H1 (cell line): ENCODE data around the gene EIPR1. TPM values are rescaled to one million over a fixed set of nuclear protein-coding genes. Genes with fewer than 3 reads are reported as not detected.

Experiments
- CTCF ChIA-PET: fragments of 300-600 bp; sonication (Branson Sonifier 250); formaldehyde crosslinking; loops from one replicate; lab custom pipeline; 2021; ENCODE audit not compliant: partially characterized antibody; lab: Charles Lee
- POLR2A ChIA-PET: fragments of 300-600 bp; sonication (Branson Sonifier 250); formaldehyde crosslinking; loops from one replicate; lab custom pipeline; 2021; ENCODE audit warnings: inconsistent platforms; ENCODE audit not compliant: partially characterized antibody; lab: Charles Lee
- DNase-seq, 2 experiments: peaks; one replicate each; pipeline versions ENCODE4 v3.0.0 to v3.0.0-alpha.2; 2010 to 2022; ENCODE audit warnings: low spot score in 2 of 2, low read depth in 1 of 2, mixed read lengths in 1 of 2
- FAIRE-seq: peaks from 2 replicates; lab custom pipeline; 2011; peaks lifted over from hg19 to GRCh38; lab: Jason Lieb, UNC
- H2AFZ ChIP-seq: 2 replicates; pipeline ENCODE4 v1.8.1; 2012; ENCODE audit warnings: low read length, inconsistent platforms
- H2AK5ac ChIP-seq: 2 replicates; pipeline ENCODE4 v1.6.1; 2013; ENCODE audit warnings: low read depth, low read length
- H2BK120ac ChIP-seq: replicated peaks from 2 replicates; pipeline ENCODE3; 2013; ENCODE audit warnings: low read depth, low read length, inconsistent platforms
- H2BK12ac ChIP-seq: 2 replicates; pipeline ENCODE4 v1.6.1; 2013; ENCODE audit warnings: low read depth, low read length
- H2BK15ac ChIP-seq: 2 replicates; pipeline ENCODE4 v1.6.1; 2013; ENCODE audit warnings: low read length
- H2BK20ac ChIP-seq: 2 replicates; pipeline ENCODE4 v1.6.1; 2013; ENCODE audit warnings: low read length
- H2BK5ac ChIP-seq: 2 replicates; pipeline ENCODE4 v1.6.1; 2013; ENCODE audit warnings: low read depth, low read length
- H3K14ac ChIP-seq: 2 replicates; pipeline ENCODE4 v1.6.1; 2013; ENCODE audit warnings: inconsistent platforms; ENCODE audit not compliant: insufficient read length
- H3K18ac ChIP-seq: 2 replicates; pipeline ENCODE4 v1.6.1; 2013; ENCODE audit warnings: low read length; ENCODE audit errors: extremely low read depth
- H3K23ac ChIP-seq: 2 replicates; pipeline ENCODE4 v1.6.1; 2013; ENCODE audit warnings: inconsistent platforms; ENCODE audit not compliant: insufficient read length
- H3K23me2 ChIP-seq: 2 replicates; pipeline ENCODE4 v1.6.1; 2013; ENCODE audit warnings: low read depth, low read length
- H3K27ac ChIP-seq: 2 replicates; pipeline ENCODE4 v1.6.1; 2011; ENCODE audit warnings: low read depth, low read length, inconsistent platforms
- H3K27me3 ChIP-seq, 4 experiments: replicated peaks in 1 of 4; 1 replicate in 1 of 4; 2 replicates in 3 of 4; pipeline versions ENCODE4 v1.6.1 to v1.8.1; 2011 to 2013; ENCODE audit warnings: low read length in 3 of 4, mild to moderate bottlenecking in 3 of 4, inconsistent platforms in 2 of 4, mixed read lengths in 2 of 4, moderate library complexity in 1 of 4; ENCODE audit not compliant: control insufficient read depth in 3 of 4, insufficient read depth in 3 of 4; ENCODE audit errors: extremely low read depth in 1 of 4
- H3K36me3 ChIP-seq, 4 experiments: 2 replicates each; pipeline versions ENCODE4 v1.6.1 to v1.8.1; 2011 to 2013; ENCODE audit warnings: mild to moderate bottlenecking in 4 of 4, low read length in 3 of 4, moderate library complexity in 2 of 4, control low read depth in 1 of 4, inconsistent platforms in 1 of 4; ENCODE audit not compliant: insufficient read depth in 4 of 4, control insufficient read depth in 2 of 4
- H3K4ac ChIP-seq: replicated peaks from 2 replicates; pipeline ENCODE3; 2013; ENCODE audit warnings: low read length, low read depth, mixed read lengths, inconsistent platforms; ENCODE audit not compliant: insufficient read length
- H3K4me1 ChIP-seq, 4 experiments: replicated peaks in 1 of 4; 1 replicate in 1 of 4; 2 replicates in 3 of 4; pipeline versions ENCODE4 v1.6.1 to v1.8.1; 2011 to 2013; ENCODE audit warnings: low read length in 3 of 4, inconsistent platforms in 2 of 4, mixed read lengths in 1 of 4; ENCODE audit not compliant: insufficient read depth in 4 of 4, control insufficient read depth in 3 of 4
- H3K4me2 ChIP-seq, 2 experiments: 2 replicates each; pipeline versions ENCODE4 v1.6.1 to v1.8.1; 2011 to 2013; ENCODE audit warnings: low read depth in 2 of 2, low read length in 2 of 2, control low read depth in 1 of 2, inconsistent platforms in 1 of 2, mild to moderate bottlenecking in 1 of 2; ENCODE audit not compliant: insufficient read depth in 1 of 2
- H3K4me3 ChIP-seq, 4 experiments: fragments of 200-600, 300-600 bp in 1 of 4; sonication (generic), shearing (Covaris generic), sonication (Bioruptor Twin) in 1 of 4; 2 replicates each; pipeline versions ENCODE4 v1.5.1 to v1.8.1; 2011 to 2016; ENCODE audit warnings: low read length in 4 of 4, low read depth in 3 of 4, control low read depth in 2 of 4, inconsistent platforms in 2 of 4, mild to moderate bottlenecking in 2 of 4, mixed read lengths in 1 of 4, moderate library complexity in 1 of 4; ENCODE audit not compliant: insufficient read depth in 2 of 4; ENCODE audit errors: extremely low read depth in 1 of 4
- H3K56ac ChIP-seq: replicated peaks from 2 replicates; pipeline ENCODE3; 2013; ENCODE audit warnings: low read depth, mild to moderate bottlenecking, mixed read lengths, low read length, inconsistent platforms; ENCODE audit not compliant: insufficient read length
- H3K79me1 ChIP-seq: 2 replicates; pipeline ENCODE4 v1.6.1; 2013; ENCODE audit warnings: low read depth, low read length, control low read depth
- H3K79me2 ChIP-seq, 2 experiments: 2 replicates each; pipeline versions ENCODE4 v1.6.1 to v1.8.1; 2012 to 2013; ENCODE audit warnings: low read length in 2 of 2, mild to moderate bottlenecking in 2 of 2, inconsistent platforms in 1 of 2; ENCODE audit not compliant: insufficient read depth in 2 of 2, control insufficient read depth in 1 of 2
- H3K9ac ChIP-seq, 4 experiments: replicated peaks in 1 of 4; 1 replicate in 1 of 4; 2 replicates in 3 of 4; pipeline versions ENCODE4 v1.6.1 to v1.8.1; 2011 to 2013; ENCODE audit warnings: low read depth in 3 of 4, low read length in 3 of 4, control low read depth in 2 of 4, mild to moderate bottlenecking in 2 of 4, moderate library complexity in 2 of 4, inconsistent platforms in 1 of 4; ENCODE audit errors: extremely low read depth in 1 of 4
- H3K9me3 ChIP-seq, 2 experiments: 2 replicates each; pipeline versions ENCODE4 v1.6.1 to v1.8.1; 2012 to 2013; ENCODE audit warnings: mild to moderate bottlenecking in 2 of 2, moderate library complexity in 2 of 2, control low read depth in 1 of 2, inconsistent platforms in 1 of 2, low read depth in 1 of 2, low read length in 1 of 2, mixed read lengths in 1 of 2; ENCODE audit not compliant: insufficient read depth in 2 of 2
- H4K20me1 ChIP-seq, 2 experiments: replicated peaks in 1 of 2; 2 replicates each; pipeline versions ENCODE3 to v1.8.1; 2011 to 2013; ENCODE audit warnings: inconsistent platforms in 2 of 2, low read length in 2 of 2, mild to moderate bottlenecking in 1 of 2; ENCODE audit not compliant: insufficient read depth in 2 of 2, control insufficient read depth in 1 of 2
- H4K5ac ChIP-seq: 2 replicates; pipeline ENCODE4 v1.6.1; 2013; ENCODE audit warnings: low read length, low read depth, mixed read lengths, inconsistent platforms; ENCODE audit not compliant: insufficient read length
- H4K8ac ChIP-seq: 2 replicates; pipeline ENCODE4 v1.8.0; 2013; ENCODE audit warnings: mild to moderate bottlenecking, moderate library complexity, low read length, inconsistent platforms; ENCODE audit not compliant: insufficient read depth; ENCODE audit errors: extremely low read depth
- H4K91ac ChIP-seq: replicated peaks from 2 replicates; pipeline ENCODE3; 2013; ENCODE audit warnings: low read length, mixed read lengths, inconsistent platforms; ENCODE audit not compliant: insufficient read length
- CBX8 ChIP-seq: fragments of 300-800, 300-1000 bp; sonication (generic); IDR thresholded peaks from 2 replicates; pipeline ENCODE4 v1.7.1; 2016; ENCODE audit warnings: low read depth, low read length, borderline replicate concordance
- CREB1 ChIP-seq: IDR thresholded peaks from 2 replicates; pipeline ENCODE4 v1.6.1; 2012; ENCODE audit warnings: inconsistent platforms
- FOSL1 ChIP-seq: IDR thresholded peaks from 2 replicates; pipeline ENCODE4 v1.6.1; 2011; ENCODE audit warnings: mild to moderate bottlenecking, low read depth, low read length, moderate library complexity; ENCODE audit not compliant: insufficient read depth
- JUND ChIP-seq: IDR thresholded peaks from 2 replicates; pipeline ENCODE4 v1.6.1; 2011; ENCODE audit warnings: mild to moderate bottlenecking, improper control_type of control experiment, low read length
- PHF8 ChIP-seq: fragments of 200-600 bp; sonication (generic); conservative IDR thresholded peaks from 2 replicates; pipeline ENCODE4 v1.7.1; 2012; ENCODE audit warnings: low read depth, mild to moderate bottlenecking, inconsistent platforms, low read length, moderate library complexity
- RXRA ChIP-seq: IDR thresholded peaks from 2 replicates; pipeline ENCODE4 v1.6.1; 2011; ENCODE audit warnings: low read depth, mild to moderate bottlenecking, low read length, moderate library complexity; ENCODE audit not compliant: insufficient read depth
- SRF ChIP-seq: IDR thresholded peaks from 2 replicates; pipeline ENCODE4 v1.6.1; 2011; ENCODE audit warnings: mild to moderate bottlenecking, low read depth, low read length, moderate library complexity
- SUZ12 ChIP-seq: fragments of 200-600 bp; sonication (generic); IDR thresholded peaks from 2 replicates; pipeline ENCODE4 v1.6.1; 2012; ENCODE audit warnings: mild to moderate bottlenecking, inconsistent platforms, low read length, moderate library complexity, mixed read lengths
- TEAD4 ChIP-seq: IDR thresholded peaks from 2 replicates; pipeline ENCODE4 v1.6.1; 2012; ENCODE audit warnings: low read depth, low read length, inconsistent platforms, mixed read lengths
- WGBS, 2 experiments: shearing (Covaris generic) in 1 of 2; methylation state at CpG; one replicate each; pipeline versions ENCODE4 v1.1.6 to v1.1.7; 2013 to 2015; ENCODE audit warnings: low lambda C conversion rate in 2 of 2, mixed read lengths in 2 of 2, inconsistent platforms in 1 of 2, low coverage in 1 of 2, missing lambda C conversion rate in 1 of 2; ENCODE audit not compliant: insufficient replicate concordance in 2 of 2, insufficient coverage in 1 of 2, insufficient read length in 1 of 2; ENCODE audit errors: extremely low coverage in 1 of 2, missing lambda C conversion rate in 1 of 2; 5-methylcytosine and 5-hydroxymethylcytosine counted together
- polyA plus RNA-seq, 7 experiments: library from polyadenylated mRNA; depleted of rRNA in 3 of 7; stranded (reverse) in 5 of 7; unstranded in 2 of 7; fragments of >200 nt in 5 of 7; fragments of 200-250 nt in 2 of 7; gene quantifications; 1 replicate in 5 of 7; 2 replicates in 1 of 7; 4 replicates in 1 of 7; pipeline versions ENCODE4 v1.2.1 to v1.2.3, GENCODE V29; 2011 to 2013; ENCODE audit warnings: missing spikeins in 2 of 7, mixed read lengths in 2 of 7
- total RNA-seq: library from RNA; stranded (reverse); fragmentation: NEBNext Ultra II Directional; extraction: Animal tissue kit (Norgen Biotek cat#: 25700); gene quantifications from 2 replicates; pipeline ENCODE4 v1.2.1, GENCODE V29; 2021
- TF ChIP-seq, protein P1 (sequence below), 3 experiments: IDR thresholded peaks; 1 replicate in 2 of 3; 2 replicates in 1 of 3; pipeline versions ENCODE4 v1.5.1 to v1.6.1; 2011; ENCODE audit warnings: low read length in 3 of 3, mild to moderate bottlenecking in 3 of 3, inconsistent platforms in 2 of 3, low read depth in 1 of 3, moderate library complexity in 1 of 3; ENCODE audit not compliant: insufficient read depth in 1 of 3; ENCODE audit errors: control extremely low read depth in 1 of 3

EIPR1 gene
- total and polyA plus RNA-seq, 2 of the 8 experiments (the other 6 are each of a cell fraction or from before 2014, with no cell fraction given): 26.3 to 56.4 TPM

DNA sequence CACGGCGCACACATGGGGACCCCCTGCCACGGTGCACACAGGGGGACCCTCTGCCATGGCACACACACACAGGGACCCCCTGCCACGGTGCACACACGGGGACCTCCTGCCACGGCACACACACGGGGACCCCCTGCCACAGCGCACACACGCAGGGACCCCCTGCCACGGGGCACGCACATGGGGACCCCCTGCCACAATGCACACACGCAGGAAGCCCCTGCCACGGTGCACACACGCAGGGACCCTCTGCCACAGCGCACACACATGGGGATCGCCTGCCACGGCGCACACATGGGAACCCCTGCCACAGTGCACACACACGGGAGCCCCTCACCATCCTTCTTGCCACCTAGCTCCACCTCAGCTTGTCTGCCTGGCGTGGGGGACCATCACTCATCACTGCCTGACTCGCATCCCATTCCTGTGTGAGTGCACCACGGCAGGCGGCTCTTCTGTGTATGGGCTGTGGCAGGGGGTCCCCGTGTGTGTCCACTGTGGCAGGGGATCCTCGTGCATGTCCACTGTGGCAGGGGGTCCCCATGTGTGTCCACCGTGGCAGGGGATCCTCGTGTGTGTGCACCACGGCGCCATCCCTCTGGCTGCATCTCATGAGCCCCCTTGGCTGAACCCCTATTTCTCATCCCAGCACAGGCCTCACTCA is 206.7 kb downstream of the EIPR1 start:
- Histone ChIP-seq H2BK20ac (no peak overlapping the region), H2AFZ (no peak overlapping the region), H3K14ac (no peak overlapping the region), H3K79me1 (0 out of 2 replicates have a peak, but pooled peaks cover 3% of the 10 kb centered on the region), H3K9me3 (no peaks in the 10 kb centered on the region), H3K27ac (no peak overlapping the region), H3K36me3 (no peaks in the 10 kb centered on the region), H2AK5ac (no peak overlapping the region), H4K5ac (no peak overlapping the region), H2BK5ac (no peak overlapping the region; the same call in 1 of the 2 replicates), H2BK12ac (no peak overlapping the region), H4K91ac (no peak overlapping the region), H3K23ac (no peak overlapping the region), H3K56ac (no peak overlapping the region), H3K18ac (no peak overlapping the region), H3K23me2 (no peaks in the 10 kb centered on the region), H2BK120ac (no peak overlapping the region), H3K4me1 (peaks cover 0 to 10% (median 7%) of the 10 kb centered on the region in 4 experiments; a peak in 4 of 7 replicates), H4K8ac (no peak overlapping the region; the same call in 1 of the 2 replicates), H3K4ac (no peak overlapping the region), H4K20me1 (no peaks in the 10 kb centered on the region), H3K4me2 (no peak overlapping the region), H3K9ac (no peak overlapping the region), H3K27me3 (no peaks in the 10 kb centered on the region), H2BK15ac (no peak overlapping the region), H3K4me3 (no peak overlapping the region), H3K79me2 (no peaks in the 10 kb centered on the region)
- no peak for FAIRE-seq
- CTCF ChIA-PET: interaction anchor here (0.5 to 4.7 kb wide), 4 partner anchors 8 to 543 kb away, joined by 3 to 32 read pairs (median 4); no protein-coding TSS in a partner anchor
- DNase-seq: no peak
- WGBS, 2 experiments: 86% methylated on average over 29 of the region's 29 CpGs; no CpG with 5 or more reads in 1 of the 2 experiments
- POLR2A ChIA-PET: interaction anchor here (0.7 kb wide), 1 partner anchor 64 kb away, joined by 3 read pairs; no protein-coding TSS in a partner anchor
- TF ChIP-seq SRF (no peak), PHF8 (no peak), TEAD4 (no peak), CBX8 (no peak), JUND (no peak), RXRA (no peak), FOSL1 (no peak), SUZ12 (no peak), CREB1 (no peak)
- TF ChIP-seq, protein P1, sequence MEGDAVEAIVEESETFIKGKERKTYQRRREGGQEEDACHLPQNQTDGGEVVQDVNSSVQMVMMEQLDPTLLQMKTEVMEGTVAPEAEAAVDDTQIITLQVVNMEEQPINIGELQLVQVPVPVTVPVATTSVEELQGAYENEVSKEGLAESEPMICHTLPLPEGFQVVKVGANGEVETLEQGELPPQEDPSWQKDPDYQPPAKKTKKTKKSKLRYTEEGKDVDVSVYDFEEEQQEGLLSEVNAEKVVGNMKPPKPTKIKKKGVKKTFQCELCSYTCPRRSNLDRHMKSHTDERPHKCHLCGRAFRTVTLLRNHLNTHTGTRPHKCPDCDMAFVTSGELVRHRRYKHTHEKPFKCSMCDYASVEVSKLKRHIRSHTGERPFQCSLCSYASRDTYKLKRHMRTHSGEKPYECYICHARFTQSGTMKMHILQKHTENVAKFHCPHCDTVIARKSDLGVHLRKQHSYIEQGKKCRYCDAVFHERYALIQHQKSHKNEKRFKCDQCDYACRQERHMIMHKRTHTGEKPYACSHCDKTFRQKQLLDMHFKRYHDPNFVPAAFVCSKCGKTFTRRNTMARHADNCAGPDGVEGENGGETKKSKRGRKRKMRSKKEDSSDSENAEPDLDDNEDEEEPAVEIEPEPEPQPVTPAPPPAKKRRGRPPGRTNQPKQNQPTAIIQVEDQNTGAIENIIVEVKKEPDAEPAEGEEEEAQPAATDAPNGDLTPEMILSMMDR (IDR thresholded peaks at IDR 0.05; ENCODE audit: control extremely low read depth in 1 of 3, insufficient read depth in 1 of 3, low read depth in 1 of 3, low read length in 3 of 3): no peak
